Common myeloid progenitor, CD34-positive (primary cell): ENCODE results near the gene IER3IP1.

Experiments used
- CTCF ChIA-PET: fragments of 350-600 bp; sonication (Branson Sonifier 250); formaldehyde crosslinking; loops from one replicate; lab custom pipeline; 2021; ENCODE audit warnings: antibody characterized with exemption; lab: Charles Lee
- POLR2A ChIA-PET: fragments of 350-600 bp; sonication (Branson Sonifier 250); formaldehyde crosslinking; loops from one replicate; lab custom pipeline; 2021; ENCODE audit warnings: antibody characterized with exemption; lab: Charles Lee
- DNase-seq, 3 donors: peaks; one replicate each; pipeline versions ENCODE4 v3.0.0 to v3.0.0-alpha.2; 2013
- H3K27ac ChIP-seq, 2 experiments: 1 replicate in 1 of 2; 2 replicates in 1 of 2; pipeline ENCODE4 v1.7.0; 2013; ENCODE audit warnings: inconsistent platforms in 2 of 2, low read length in 2 of 2, mild to moderate bottlenecking in 2 of 2, low read depth in 1 of 2, moderate library complexity in 1 of 2; ENCODE audit not compliant: severe bottlenecking in 2 of 2, insufficient read depth in 1 of 2, poor library complexity in 1 of 2
- H3K27me3 ChIP-seq, 5 experiments: replicated peaks in 2 of 5; 1 replicate in 3 of 5; 2 replicates in 2 of 5; pipeline versions ENCODE4 v1.6.1 to v1.7.0; 2013; ENCODE audit warnings: low read length in 4 of 5, mild to moderate bottlenecking in 2 of 5, moderate library complexity in 2 of 5, inconsistent platforms in 1 of 5; ENCODE audit not compliant: insufficient read depth in 5 of 5, control insufficient read depth in 4 of 5
- H3K36me3 ChIP-seq, 4 experiments: 1 replicate in 2 of 4; 2 replicates in 2 of 4; pipeline versions ENCODE4 v1.6.1 to v1.7.0; 2013; ENCODE audit warnings: low read length in 3 of 4, control low read depth in 1 of 4, mild to moderate bottlenecking in 1 of 4; ENCODE audit not compliant: control insufficient read depth in 4 of 4, insufficient read depth in 4 of 4
- H3K4me1 ChIP-seq, 4 experiments: 1 replicate in 3 of 4; 2 replicates in 1 of 4; pipeline versions ENCODE4 v1.6.1 to v1.7.1; 2013; ENCODE audit warnings: low read length in 3 of 4, mild to moderate bottlenecking in 3 of 4, control low read depth in 1 of 4, inconsistent platforms in 1 of 4, moderate library complexity in 1 of 4; ENCODE audit not compliant: control insufficient read depth in 4 of 4, insufficient read depth in 4 of 4; ENCODE audit errors: control extremely low read depth in 1 of 4
- H3K4me3 ChIP-seq, 7 experiments: 1 replicate in 4 of 7; 2 replicates in 3 of 7; pipeline versions ENCODE4 v1.5.1 to v1.7.0; 2013; ENCODE audit warnings: mild to moderate bottlenecking in 7 of 7, low read length in 6 of 7, moderate library complexity in 6 of 7, inconsistent platforms in 2 of 7, low read depth in 2 of 7, control low read depth in 1 of 7; ENCODE audit not compliant: insufficient read depth in 4 of 7, control insufficient read depth in 1 of 7; ENCODE audit errors: extremely low read depth in 1 of 7
- H3K9me3 ChIP-seq, 5 experiments: 1 replicate in 4 of 5; 2 replicates in 1 of 5; pipeline versions ENCODE4 v1.6.1 to v1.7.1; 2013; ENCODE audit warnings: low read length in 4 of 5, mild to moderate bottlenecking in 2 of 5, inconsistent platforms in 1 of 5, low read depth in 1 of 5, moderate library complexity in 1 of 5; ENCODE audit not compliant: control insufficient read depth in 4 of 5, insufficient read depth in 2 of 5; ENCODE audit errors: control extremely low read depth in 1 of 5
- WGBS: methylation state at CpG from one replicate; pipeline ENCODE4 v1.1.5; 2013; ENCODE audit not compliant: insufficient coverage; 5-methylcytosine and 5-hydroxymethylcytosine counted together

Gene IER3IP1

DNA sequence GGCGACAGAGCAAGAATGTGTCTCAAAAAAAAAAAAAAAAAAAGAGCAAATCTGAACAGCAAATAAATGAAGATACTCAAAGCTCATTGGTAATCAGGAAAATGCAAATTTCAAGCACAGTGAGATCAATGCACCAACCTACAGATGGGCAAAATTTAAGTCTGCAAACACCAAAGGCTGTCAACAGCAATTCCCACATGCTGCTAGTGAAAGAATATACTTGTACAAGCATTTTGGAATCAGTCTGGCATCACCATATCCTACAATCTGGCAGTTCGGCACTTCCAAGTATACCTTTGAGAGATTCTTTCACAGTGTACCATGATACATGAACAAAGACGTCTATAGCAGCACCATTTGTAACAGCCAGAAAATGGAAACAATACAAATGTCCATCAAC is 30.0 kb downstream of the IER3IP1 start:
- Histone ChIP-seq H3K4me1 (peaks cover 3 to 21% (median 13%) of the 10 kb centered on the region in 4 experiments), H3K27ac (no peak overlapping the region), H3K4me3 (no peak overlapping the region), H3K36me3 (peaks cover 2 to 4% (median 3%) of the 10 kb centered on the region in 4 experiments), H3K27me3 (no peaks in the 10 kb centered on the region), H3K9me3 (no peaks in the 10 kb centered on the region)
- no CpG with 5 or more reads among the region's 3 CpGs for WGBS
- POLR2A ChIA-PET: no interaction called here
- no peak for DNase-seq
- CTCF ChIA-PET: no interaction called here

DNA sequence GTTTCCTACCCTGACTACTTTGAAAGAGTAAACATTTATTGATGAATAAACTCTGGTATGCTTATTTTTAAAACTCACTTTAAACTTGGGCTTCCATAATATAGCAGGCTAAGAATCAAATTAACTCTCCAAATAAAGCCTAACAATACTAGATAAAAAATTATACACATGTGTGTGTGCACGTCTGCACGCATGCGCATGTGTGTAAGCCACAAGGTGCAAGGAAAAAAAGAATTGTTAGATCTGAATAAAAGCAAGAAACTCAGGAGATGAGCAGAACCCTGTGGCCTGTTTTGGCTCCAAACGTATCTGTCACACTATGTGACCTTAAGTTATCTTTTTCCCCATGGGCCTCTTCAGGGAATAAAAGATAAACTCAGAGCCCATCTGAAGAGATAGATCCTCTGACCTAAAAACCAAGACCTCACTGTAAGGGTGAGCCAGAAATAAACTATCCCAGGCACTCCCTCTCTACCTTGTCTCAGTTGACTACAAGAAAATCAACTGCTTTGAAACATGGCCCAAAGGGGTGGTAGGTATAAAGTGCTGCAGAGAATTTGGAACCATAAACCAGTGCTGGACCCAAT is 32.2 kb downstream of the IER3IP1 start:
- Histone ChIP-seq H3K36me3 (peaks cover 2 to 4% (median 3%) of the 10 kb centered on the region in 4 experiments), H3K4me1 (peaks cover 0 to 4% (median 0%) of the 10 kb centered on the region in 4 experiments), H3K27me3 (no peaks in the 10 kb centered on the region), H3K4me3 (no peak overlapping the region), H3K9me3 (no peaks in the 10 kb centered on the region), H3K27ac (no peak overlapping the region)
- CTCF ChIA-PET: interaction anchor here (1.2 kb wide), 1 partner anchor 61 kb away, joined by 3 read pairs; no protein-coding TSS in a partner anchor
- 80% methylated on average over 1 of the region's 4 CpGs for WGBS
- POLR2A ChIA-PET: no interaction called here
- no peak for DNase-seq

DNA sequence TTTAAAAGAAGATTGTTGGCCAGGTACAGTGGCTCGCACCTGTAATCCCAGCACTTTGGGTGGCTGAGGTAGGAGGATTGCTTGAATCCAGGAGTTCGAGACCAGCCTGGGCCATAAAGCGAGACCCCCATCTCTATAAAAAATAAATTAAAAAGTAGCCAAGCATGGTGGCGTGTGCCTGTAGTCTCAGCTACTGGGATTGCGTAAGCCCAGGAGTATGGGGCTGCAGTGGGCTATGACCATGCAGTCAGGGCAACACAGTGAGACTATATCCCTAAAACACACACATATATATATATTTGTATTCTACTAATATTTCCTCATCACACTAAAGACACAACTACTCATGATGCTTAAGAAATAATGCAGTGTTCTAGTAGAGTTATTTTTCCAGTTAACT is 33.0 kb downstream of the IER3IP1 start:
- no peak for DNase-seq
- H3K27me3 ChIP-seq: no peaks in the 10 kb centered on the region
- 100% methylated on average over 1 of the region's 5 CpGs for WGBS
- H3K4me3 ChIP-seq: no peak overlapping the region
- no peaks in the 10 kb centered on the region for H3K4me1 ChIP-seq
- POLR2A ChIA-PET: no interaction called here
- no peak overlapping the region for H3K27ac ChIP-seq
- no peaks in the 10 kb centered on the region for H3K9me3 ChIP-seq
- CTCF ChIA-PET: no interaction called here
- peaks cover 2 to 4% (median 3%) of the 10 kb centered on the region in 4 experiments for H3K36me3 ChIP-seq

DNA sequence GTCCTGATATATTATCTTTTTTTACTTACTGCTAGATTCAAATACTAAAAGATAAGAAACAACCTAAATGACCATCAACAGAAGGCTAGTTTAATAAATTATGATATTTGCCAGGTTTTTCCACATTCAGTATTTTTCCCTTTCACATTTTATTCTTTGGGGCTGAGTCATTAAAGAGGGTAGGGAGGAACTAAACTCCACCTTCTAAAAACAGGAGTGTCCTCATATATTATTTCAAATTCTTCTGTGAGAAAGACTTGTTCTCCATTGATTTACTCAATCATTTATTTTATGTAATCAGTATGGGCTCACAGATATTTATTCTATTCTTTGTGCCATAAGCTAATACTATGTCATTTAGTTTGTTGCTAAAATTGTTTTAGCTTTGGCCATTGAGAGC is 34.9 kb downstream of the IER3IP1 start:
- peaks cover 0 to 5% (median 4%) of the 10 kb centered on the region in 4 experiments for H3K36me3 ChIP-seq
- H3K27me3 ChIP-seq: no peaks in the 10 kb centered on the region
- no peak overlapping the region for H3K4me3 ChIP-seq
- ChIA-PET CTCF (interaction anchor here (0.5 to 1.2 kb wide), 2 partner anchors 64 to 1304 kb away, joined by 3 read pairs; no protein-coding TSS in a partner anchor), POLR2A (no interaction called here)
- no peaks in the 10 kb centered on the region for H3K4me1 ChIP-seq
- no peak for DNase-seq
- H3K9me3 ChIP-seq: no peaks in the 10 kb centered on the region
- no peak overlapping the region for H3K27ac ChIP-seq

DNA sequence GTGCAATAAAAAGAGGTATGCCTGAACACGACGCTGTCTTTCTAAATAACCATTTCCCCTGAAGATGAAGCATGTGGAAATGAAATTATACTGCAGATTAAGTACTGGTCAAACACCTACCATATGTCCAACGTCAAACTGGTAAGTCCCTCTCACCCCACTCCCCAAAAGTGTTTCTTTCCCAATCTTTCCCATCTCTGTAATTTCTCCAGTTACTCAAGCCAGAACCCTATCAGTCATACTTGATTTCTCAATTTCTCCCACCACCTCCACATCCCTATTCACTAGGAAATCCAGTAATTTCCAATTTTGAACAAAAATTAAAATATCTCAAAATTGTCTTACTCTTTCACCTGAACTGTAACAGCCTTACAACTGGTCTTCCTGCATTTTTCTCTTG is 55.0 kb downstream of the IER3IP1 start:
- POLR2A ChIA-PET: no interaction called here
- CTCF ChIA-PET: interaction anchor here (1.3 kb wide), 1 partner anchor 163 kb away, joined by 3 read pairs; no protein-coding TSS in a partner anchor
- no CpG with 5 or more reads among the region's 3 CpGs for WGBS

DNA sequence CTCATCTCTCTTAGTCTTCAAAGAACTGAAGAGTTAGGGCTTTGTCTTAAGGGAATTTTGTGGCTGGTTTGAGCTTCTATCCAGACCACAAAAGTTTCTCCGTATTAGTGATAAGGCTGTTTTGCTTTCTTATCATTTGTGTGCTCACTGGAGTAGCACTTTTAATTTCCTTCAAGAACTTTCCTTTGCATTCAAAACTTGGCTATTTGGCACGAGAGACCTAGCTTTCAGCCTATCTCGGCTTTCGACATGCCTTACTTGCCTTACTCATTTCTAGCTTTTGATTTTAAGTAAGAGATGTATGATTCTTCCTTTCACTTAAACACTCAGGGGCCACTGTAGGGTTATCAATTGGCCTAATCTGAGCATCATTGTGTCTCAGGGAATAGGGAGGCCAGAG is 55.7 kb downstream of the IER3IP1 start:
- CTCF ChIA-PET: interaction anchor here (1.3 to 1.4 kb wide), 2 partner anchors 19 to 164 kb away, joined by 3 to 4 read pairs; no protein-coding TSS in a partner anchor

More for the DNA sequence above, 55.0 kb downstream of the IER3IP1 start:
- Histone ChIP-seq H3K9me3 (no peaks in the 10 kb centered on the region), H3K36me3 (peaks cover 2 to 16% (median 10%) of the 10 kb centered on the region in 4 experiments), H3K27ac (no peak overlapping the region), H3K27me3 (no peaks in the 10 kb centered on the region), H3K4me3 (no peak overlapping the region), H3K4me1 (no peaks in the 10 kb centered on the region)
- DNase-seq: no peak

DNA sequence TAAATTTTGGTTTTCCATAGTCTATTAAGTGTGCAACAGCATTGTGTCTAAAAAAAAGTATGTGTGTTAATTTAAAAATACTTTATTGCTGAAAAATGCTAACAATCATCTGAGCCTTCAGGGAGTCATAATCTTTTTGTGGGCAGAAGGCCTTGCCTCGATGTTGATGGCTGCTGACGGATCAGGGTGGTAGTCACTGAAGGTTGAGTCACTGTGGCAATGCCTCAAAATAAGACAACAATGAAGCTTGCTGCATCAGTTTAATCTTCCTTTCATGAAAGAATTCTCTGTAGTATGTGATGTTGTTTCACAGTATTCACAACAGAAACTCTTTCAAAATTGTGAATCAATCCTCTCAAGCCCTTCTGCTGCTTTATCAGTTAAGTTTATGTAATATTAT is 57.2 kb downstream of the IER3IP1 start:
- Histone ChIP-seq H3K4me3 (no peak overlapping the region), H3K27me3 (no peaks in the 10 kb centered on the region), H3K9me3 (no peaks in the 10 kb centered on the region), H3K4me1 (no peaks in the 10 kb centered on the region), H3K27ac (no peak overlapping the region), H3K36me3 (peaks cover 2 to 24% (median 11%) of the 10 kb centered on the region in 4 experiments)
- CTCF ChIA-PET: interaction anchor here (1.3 kb wide), 1 partner anchor 86 kb away, joined by 4 read pairs; no protein-coding TSS in a partner anchor
- POLR2A ChIA-PET: no interaction called here
- 100% methylated on average over 1 of the region's 2 CpGs for WGBS
- DNase-seq: no peak

More for the DNA sequence above, 55.7 kb downstream of the IER3IP1 start:
- Histone ChIP-seq H3K4me1 (no peaks in the 10 kb centered on the region), H3K4me3 (no peak overlapping the region), H3K36me3 (peaks cover 2 to 12% (median 10%) of the 10 kb centered on the region in 4 experiments), H3K9me3 (no peaks in the 10 kb centered on the region), H3K27me3 (no peaks in the 10 kb centered on the region), H3K27ac (no peak overlapping the region)
- POLR2A ChIA-PET: no interaction called here
- no peak for DNase-seq
- WGBS: 100% methylated on average over 1 of the region's 4 CpGs
